Measurements from ENCODE around the gene SPANXN5. TPM values are rescaled to one million over a fixed set of nuclear protein-coding genes. Genes with fewer than 3 reads are reported as not detected.
"Not testable (repeated sequence)": the region's sequence is repeated elsewhere in the genome, so short reads cannot be mapped to it uniquely, and the experiment has no call there.

SPANXN5 gene
- total and polyA plus RNA-seq, 11 donors, result not detected

DNA sequence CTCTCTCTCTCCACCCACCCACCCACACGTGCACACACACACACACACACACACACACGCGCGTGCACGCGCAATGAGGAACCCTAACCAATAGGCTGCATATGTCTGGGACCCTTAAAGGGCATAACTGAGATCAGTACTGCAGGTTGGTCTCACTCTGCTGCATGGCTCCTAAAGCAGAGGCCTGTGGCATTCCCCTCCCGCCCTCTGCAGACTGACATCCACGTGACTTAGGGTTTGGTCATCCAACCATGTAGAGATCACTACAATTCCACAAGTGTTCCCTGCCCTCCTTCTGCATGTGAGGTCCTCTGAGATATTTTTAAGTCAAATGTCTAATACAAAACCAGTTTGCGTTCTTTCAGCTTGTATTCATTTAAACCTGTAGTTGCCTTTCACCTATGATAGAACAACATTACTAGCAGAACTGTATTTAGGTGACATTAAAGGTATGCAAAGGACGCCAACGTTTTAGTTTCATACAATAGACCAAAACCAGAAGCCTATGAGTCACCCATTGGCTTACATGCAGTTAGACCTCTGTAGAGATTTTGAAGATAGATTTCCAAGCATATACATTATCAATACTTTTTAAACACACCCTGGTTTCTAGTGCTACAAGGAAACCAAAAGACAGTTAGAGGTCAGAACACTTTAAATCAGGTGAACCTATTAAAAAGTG lies 24.0 kb upstream of the SPANXN5 start:
- H3K36me3 ChIP-seq, result no peaks in the 10 kb centered on the region
- no peaks in the 10 kb centered on the region for H3K4me1 ChIP-seq
- intact Hi-C loops (cut with DNase I), result no loop called here
- TF ChIP-seq CTCF (IDR thresholded peaks at IDR 0.05) (no peak), POLR2A (IDR thresholded peaks at IDR 0.05) (no peak)
- peaks cover 0 to 54% (median 0%) of the 10 kb centered on the region in 9 donors for H3K27me3 ChIP-seq
- DNase-seq (no peak), ATAC-seq (no peak)
- H3K9me3 ChIP-seq, result no peaks in the 10 kb centered on the region
- WGBS, 4 donors, result 77 to 85% (median 80%) methylated on average over 11 of the region's 11 CpGs
- H3K4me3 ChIP-seq, result no peak overlapping the region
- H3K27ac ChIP-seq, result no peak overlapping the region

GRCh38 chrX:52819788-52820187 lies 22.6 kb upstream of the SPANXN5 start:
- H3K27me3 ChIP-seq, result peaks cover 0 to 61% (median 0%) of the 10 kb centered on the region in 9 donors
- H3K27ac ChIP-seq, result no peak overlapping the region
- H3K9me3 ChIP-seq, result no peaks in the 10 kb centered on the region
- no peak overlapping the region for H3K4me3 ChIP-seq
- H3K4me1 ChIP-seq, result no peaks in the 10 kb centered on the region
- no peaks in the 10 kb centered on the region for H3K36me3 ChIP-seq
- DNase-seq (no peak), ATAC-seq (no peak)
- 65 to 76% (median 71%) methylated on average over 4 of the region's 4 CpGs for WGBS, 4 donors
- intact Hi-C loops (cut with DNase I), result no loop called here
- TF ChIP-seq POLR2A (IDR thresholded peaks at IDR 0.05), result no peak
- no peak for TF ChIP-seq CTCF (IDR thresholded peaks at IDR 0.05)

DNA sequence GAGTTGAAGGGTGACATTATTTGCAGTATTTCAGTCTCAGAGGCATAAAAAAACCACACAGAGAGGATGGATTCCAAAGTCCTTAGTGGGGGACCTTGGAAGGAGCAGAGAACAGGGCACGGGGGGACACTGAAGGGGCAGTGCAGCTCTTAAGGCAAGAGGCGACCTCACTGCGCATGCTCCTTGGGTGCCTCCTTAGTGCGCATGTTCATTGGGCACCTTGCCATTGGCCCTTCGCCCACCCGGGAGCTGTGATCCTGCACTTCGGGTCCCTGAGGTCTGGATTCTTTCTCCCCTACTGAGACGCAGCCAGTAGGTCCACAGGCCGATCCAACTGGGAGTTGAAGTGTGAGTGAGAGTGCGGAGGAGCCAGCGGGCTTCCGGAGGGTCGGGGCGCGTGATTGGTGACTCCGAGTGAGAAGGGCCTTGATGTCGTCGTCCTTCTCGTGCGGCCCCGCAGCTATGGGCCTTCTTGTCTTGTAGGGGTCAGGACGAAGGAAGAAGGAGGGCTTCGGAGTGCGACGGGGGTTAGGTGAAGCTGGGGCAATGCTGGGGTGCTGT lies 13.9 kb upstream of the SPANXN5 start, which contains the start of gene XAGE5:
Gene XAGE5 (plus strand): TSS at position 223 of the 561 bp plus-strand sequence. CDS start 1,280 bp downstream, outside the sequence.
- no peak for TF ChIP-seq POLR2A (IDR thresholded peaks at IDR 0.05)
- TF ChIP-seq CTCF (IDR thresholded peaks at IDR 0.05), result no peak
- Histone ChIP-seq H3K27me3 (peaks cover 0 to 45% (median 0%) of the 10 kb centered on the region in 9 donors), H3K4me3 (no peak within 1 kb of the TSS), H3K27ac (no peak within 1 kb of the TSS), H3K36me3 (no peaks in the 10 kb centered on the region), H3K4me1 (no peaks in the 10 kb centered on the region), H3K9me3 (no peaks in the 10 kb centered on the region)
- intact Hi-C loops (cut with DNase I), result no loop called here
- ATAC-seq (no peak), DNase-seq (no peak)
- 85 to 93% (median 88%) methylated on average over 25 of the region's 25 CpGs for WGBS, 4 donors

- peaks cover 0 to 28% (median 0%) of the 10 kb centered on the region in 9 donors for H3K27me3 ChIP-seq
- H3K4me1 ChIP-seq; H3K9me3 ChIP-seq; H3K27ac ChIP-seq; DNase-seq; intact Hi-C loops (cut with DNase I); ATAC-seq; H3K4me3 ChIP-seq; H3K36me3 ChIP-seq: not testable (repeated sequence)
- 63 to 66% (median 64%) methylated on average over 2 of the region's 2 CpGs for WGBS, 4 donors
These were observed 7.6 kb upstream of the SPANXN5 start for GRCh38 chrX:52804876-52805275.

- DNase-seq; H3K9me3 ChIP-seq; H3K36me3 ChIP-seq; H3K4me3 ChIP-seq; H3K27me3 ChIP-seq; H3K4me1 ChIP-seq; ATAC-seq; intact Hi-C loops (cut with DNase I); H3K27ac ChIP-seq: not testable (repeated sequence)
- WGBS, 4 donors, result 72 to 85% (median 81%) methylated on average over 8 to 10 of the region's 11 CpGs
These were observed 23.7 kb downstream of the SPANXN5 start for GRCh38 chrX:52773504-52773903.

- H3K27ac ChIP-seq; H3K4me1 ChIP-seq; H3K9me3 ChIP-seq; intact Hi-C loops (cut with DNase I); DNase-seq; ATAC-seq; H3K4me3 ChIP-seq; H3K36me3 ChIP-seq; H3K27me3 ChIP-seq: not testable (repeated sequence)
- WGBS, 4 donors, result 81 to 85% methylated on average over 3 to 5 of the region's 5 CpGs; no CpG with 5 or more reads in 2 of the 4 donors
These were observed 31.2 kb downstream of the SPANXN5 start for GRCh38 chrX:52765983-52766382.

GRCh38 chrX:52750952-52751351 lies 46.3 kb downstream of the SPANXN5 start, which contains the start of gene SSX2B:
SSX2B (plus strand) TSS chrX:52751252; CDS start chrX:52752681, 1,429 bp downstream.
- H3K27ac ChIP-seq, result not testable (repeated sequence)

More at GRCh38 chrX:52750952-52751351, 46.3 kb downstream of the SPANXN5 start, which contains the start of gene SSX2B:
- no CpG with 5 or more reads among the region's 13 CpGs for WGBS, 4 donors
- H3K4me1 ChIP-seq; DNase-seq; H3K36me3 ChIP-seq; H3K9me3 ChIP-seq; H3K4me3 ChIP-seq; ATAC-seq; intact Hi-C loops (cut with DNase I); H3K27me3 ChIP-seq: not testable (repeated sequence)

All from heart left ventricle (tissue), 16 donors.